Right renal pelvis (tissue), 4 donors: ENCODE data around the gene MEGF9. TPM values are rescaled to one million over a fixed set of nuclear protein-coding genes. Genes with fewer than 3 reads are reported as not detected.
A peak's percentile ranks its signal among the peaks of the same experiment; 100 is the strongest.

Source experiments
- DNase-seq, 4 donors: peaks; one replicate each; pipeline ENCODE4 v3.0.0-alpha.2; 2013; ENCODE audit warnings: low read depth in 4 of 4, low spot score in 3 of 4, missing footprints in 1 of 4
- polyA plus RNA-seq, 4 donors: library from polyadenylated mRNA; unstranded; fragments of 120-200 nt; gene quantifications; one replicate each; pipeline ENCODE4 v1.2.1, GENCODE V29; 2013; ENCODE audit not compliant: insufficient read length in 4 of 4

MEGF9 gene
- polyA plus RNA-seq, 4 donors: 17.7 to 23.6 (median 21.4) TPM

- no peak for DNase-seq
Measured at GRCh38 chr9:120733190-120733589, 18.9 kb upstream of the MEGF9 start.

DNA sequence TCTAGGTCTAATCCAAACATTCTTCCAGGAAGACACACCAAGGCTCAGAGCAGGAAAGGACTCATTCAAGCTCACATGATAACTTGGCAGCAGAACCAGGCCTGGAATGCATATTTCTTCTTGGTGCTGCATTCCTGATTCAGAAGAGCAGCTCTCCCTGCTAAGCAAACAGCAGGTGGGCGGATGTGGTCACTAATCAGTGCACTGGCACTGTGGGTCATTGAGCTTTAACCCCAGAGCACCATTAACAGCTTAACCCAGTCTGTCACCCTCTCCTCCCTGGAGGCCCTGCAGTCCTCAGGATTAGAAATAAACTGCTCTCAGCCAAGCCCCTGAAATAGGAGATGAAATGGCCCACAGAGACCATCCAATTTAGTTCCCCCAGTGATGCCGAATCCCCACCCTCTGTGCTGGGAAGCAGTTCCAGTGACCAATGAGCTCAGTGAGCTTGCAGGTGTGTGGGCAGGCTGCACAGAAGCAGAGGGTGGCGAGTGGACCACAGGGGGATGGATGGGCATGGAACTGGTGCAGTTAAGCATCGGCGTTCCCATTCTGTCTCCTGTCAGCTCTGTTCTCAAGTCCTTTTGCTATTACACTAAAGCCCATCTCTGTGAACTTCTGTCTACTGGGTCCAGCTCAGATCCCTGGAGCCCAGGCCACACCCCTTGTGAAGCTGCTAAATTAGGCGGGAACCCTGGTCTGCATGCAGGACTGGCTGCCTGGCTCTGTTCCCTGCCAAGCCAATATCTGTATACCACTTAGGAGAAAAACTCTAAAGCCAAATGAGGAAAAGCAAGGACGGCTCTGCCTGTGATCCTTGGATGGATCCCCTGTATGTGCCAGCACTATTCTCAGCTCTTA lies 16.6 kb upstream of the MEGF9 start:
- no peak for DNase-seq

DNA sequence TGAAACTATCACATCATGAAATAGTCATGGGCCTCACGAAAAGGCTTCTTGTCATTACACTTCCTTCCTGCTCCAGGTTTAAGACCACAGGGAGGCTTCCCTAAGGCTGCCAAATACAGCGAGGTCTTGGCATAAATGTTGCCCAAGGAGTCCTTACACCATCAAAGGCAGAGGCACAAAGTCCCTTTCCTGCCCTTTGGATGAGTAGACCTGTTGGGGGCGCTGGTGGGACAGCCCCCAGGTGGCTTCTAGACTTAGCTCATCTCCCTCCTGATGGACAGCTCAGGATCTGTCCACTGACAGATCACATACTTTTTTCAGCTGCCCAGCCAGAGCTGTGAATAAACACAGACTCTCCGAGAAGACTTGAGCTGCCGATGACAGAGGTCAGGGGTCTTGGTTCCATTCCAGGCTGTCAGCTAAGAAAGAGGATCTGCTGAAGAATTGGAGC lies 15.5 kb upstream of the MEGF9 start:
- DNase-seq: no peak

DNA sequence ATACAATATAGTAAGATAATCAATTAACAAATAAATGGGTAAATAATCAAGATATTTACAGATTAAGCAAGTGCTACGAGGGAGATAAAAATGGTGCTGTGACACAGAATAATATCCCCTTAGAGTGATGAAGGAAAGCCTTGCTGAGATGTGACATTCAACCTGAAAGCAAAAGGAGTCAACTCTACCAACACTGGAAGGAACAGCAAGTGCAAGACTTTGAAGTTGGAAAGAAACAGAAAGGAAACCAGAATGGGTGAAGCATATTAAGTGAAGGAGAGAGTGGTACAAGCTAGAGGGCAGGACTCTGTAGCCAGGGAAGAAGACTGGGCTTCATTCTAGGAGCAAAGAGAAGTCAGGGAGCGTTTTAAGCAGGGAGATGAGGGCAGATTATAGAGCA lies 12.2 kb upstream of the MEGF9 start:
- no peak for DNase-seq

DNA sequence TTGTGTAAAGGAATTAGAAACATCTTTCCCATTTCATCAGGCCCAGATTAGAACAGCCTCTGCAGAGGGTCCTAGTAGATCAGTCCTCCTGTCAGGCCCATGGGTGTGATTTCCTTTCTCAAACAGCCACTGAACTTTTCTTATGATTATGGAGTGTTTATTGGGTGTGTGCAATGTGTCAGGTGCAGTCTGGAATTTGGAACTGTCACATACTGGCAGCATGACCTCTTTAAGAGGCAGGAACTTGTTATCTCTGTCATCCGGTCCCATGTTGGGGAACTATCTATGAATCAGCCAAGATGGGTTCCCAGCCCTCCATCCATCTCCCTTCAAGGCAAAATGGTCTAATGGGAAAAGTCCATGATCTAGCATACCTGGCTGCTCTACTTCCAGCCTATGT lies 11.6 kb upstream of the MEGF9 start:
- DNase-seq: no peak

- no peak for DNase-seq
Measured at GRCh38 chr9:120724757-120725400, 10.6 kb upstream of the MEGF9 start.

DNA sequence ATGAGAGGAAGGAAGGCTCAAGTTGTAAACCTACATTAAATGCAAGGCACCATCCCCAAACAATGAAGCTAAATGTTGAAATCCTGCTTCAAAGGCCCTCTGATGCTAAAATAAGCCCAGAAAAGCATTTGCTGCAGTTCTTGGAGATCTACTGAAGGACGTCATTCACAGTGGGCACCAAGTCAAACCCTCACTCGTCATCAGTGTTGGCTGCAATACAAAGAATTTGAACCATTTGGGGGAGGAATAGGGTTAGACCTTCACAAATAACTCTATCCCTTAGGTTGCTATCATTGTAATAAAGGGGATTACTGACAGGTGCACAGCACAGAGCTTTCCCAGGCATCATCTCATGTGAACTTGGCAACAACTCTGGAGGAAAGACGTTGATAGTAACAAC lies 9.3 kb upstream of the MEGF9 start:
- DNase-seq: no peak

GRCh38 chr9:120720404-120720803 lies 6.1 kb upstream of the MEGF9 start:
- no peak for DNase-seq

- no peak for DNase-seq
Measured at GRCh38 chr9:120718316-120718715, 4.0 kb upstream of the MEGF9 start.

GRCh38 chr9:120717176-120717575 lies 2.9 kb upstream of the MEGF9 start:
- no peak for DNase-seq

DNA sequence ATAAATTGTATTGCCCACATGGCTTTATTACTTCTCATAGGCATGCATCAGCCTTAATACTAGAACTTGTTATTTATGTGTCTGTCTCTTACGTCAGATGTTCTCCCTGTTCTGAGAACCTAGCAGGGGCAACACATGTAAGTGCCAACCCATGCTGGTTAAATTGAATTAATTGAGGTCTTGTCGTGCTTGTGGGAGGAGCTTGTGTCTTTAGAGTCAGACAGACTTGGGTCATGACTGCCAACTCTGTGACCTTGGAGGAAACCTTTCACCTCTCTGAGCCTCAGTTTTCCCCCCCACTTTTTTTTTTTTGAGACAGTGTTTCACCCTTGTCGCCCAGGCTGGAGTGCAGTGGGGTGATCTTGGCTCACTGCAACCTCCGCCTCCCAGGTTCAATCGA lies 2.2 kb upstream of the MEGF9 start:
- no peak for DNase-seq

DNA sequence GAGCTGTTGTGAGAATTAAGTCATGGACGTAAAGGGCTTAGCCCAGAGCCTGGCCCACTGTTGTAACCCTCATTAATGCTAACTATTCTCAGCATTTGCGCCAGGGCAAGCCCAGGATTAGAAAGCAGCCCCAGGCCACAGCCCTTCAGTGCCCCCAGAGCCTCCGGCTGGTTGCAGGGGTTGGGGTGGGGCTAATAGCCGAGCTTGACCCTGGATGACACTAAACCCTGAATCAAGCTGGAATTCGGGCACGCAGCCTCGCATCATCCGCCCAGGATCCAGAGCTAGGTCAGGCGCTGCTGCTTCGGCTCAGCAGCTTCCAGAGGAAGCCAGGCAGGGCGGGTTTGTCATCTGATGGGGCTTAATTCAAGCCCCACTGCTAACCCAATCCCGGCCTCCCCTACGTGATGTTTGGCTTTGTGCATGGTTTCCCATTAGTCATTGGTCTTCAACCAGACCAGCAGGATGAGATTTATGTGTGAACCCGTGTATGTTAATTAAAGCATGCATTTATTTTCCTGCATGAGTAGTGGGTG lies 1.2 kb upstream of the MEGF9 start:
- peak in 2 of 4 donors; percentile 49 to 63 for DNase-seq

GRCh38 chr9:120714846-120715388 lies 647 bp upstream of the MEGF9 start:
- no peak for DNase-seq

GRCh38 chr9:120713257-120714087 lies 798 bp downstream of the MEGF9 start:
- no peak for DNase-seq

DNA sequence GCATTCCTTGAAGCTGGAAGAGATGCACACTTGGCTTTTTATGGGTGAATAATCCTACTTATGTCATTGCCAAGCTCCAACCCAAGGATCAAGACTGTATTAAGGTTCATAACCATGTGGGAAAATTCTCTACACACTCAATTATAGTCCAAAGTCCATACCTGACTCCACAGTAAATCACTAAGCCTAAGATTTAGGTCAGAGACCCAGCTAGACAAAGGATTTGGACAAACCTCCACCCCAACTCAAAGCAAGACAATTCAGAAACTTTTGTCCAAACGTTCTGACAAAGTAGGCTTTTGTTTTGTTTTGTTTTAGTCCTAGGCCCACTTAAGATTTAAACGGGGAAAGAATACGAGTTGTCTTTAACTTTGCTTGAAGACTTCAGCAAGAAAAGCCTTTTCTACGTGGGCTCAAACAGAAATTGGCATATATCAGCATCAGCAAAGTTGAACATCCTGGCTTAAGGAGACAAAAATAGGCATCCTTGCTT lies 1.7 kb downstream of the MEGF9 start:
- no peak for DNase-seq

- no peak for DNase-seq
Measured at GRCh38 chr9:120711841-120712538, 2.3 kb downstream of the MEGF9 start.

DNA sequence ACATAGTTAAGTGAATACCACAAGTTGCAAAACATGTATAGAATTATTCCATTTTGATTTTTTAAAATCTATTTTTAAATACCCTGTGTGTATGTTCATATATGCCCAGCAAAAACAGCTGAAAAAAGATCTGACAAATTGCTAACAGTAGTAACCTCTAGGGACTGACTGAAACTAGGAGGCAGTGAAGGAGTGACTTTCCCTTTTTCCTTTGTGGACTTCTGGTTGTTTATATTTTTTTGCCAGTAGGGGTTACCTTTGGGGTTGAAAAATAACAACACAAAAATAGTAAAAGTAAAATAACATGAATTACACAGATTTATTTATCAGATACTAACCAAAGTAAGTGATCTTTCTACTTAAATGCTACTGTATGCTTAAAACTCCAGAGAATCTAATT lies 2.9 kb downstream of the MEGF9 start:
- no peak for DNase-seq

DNA sequence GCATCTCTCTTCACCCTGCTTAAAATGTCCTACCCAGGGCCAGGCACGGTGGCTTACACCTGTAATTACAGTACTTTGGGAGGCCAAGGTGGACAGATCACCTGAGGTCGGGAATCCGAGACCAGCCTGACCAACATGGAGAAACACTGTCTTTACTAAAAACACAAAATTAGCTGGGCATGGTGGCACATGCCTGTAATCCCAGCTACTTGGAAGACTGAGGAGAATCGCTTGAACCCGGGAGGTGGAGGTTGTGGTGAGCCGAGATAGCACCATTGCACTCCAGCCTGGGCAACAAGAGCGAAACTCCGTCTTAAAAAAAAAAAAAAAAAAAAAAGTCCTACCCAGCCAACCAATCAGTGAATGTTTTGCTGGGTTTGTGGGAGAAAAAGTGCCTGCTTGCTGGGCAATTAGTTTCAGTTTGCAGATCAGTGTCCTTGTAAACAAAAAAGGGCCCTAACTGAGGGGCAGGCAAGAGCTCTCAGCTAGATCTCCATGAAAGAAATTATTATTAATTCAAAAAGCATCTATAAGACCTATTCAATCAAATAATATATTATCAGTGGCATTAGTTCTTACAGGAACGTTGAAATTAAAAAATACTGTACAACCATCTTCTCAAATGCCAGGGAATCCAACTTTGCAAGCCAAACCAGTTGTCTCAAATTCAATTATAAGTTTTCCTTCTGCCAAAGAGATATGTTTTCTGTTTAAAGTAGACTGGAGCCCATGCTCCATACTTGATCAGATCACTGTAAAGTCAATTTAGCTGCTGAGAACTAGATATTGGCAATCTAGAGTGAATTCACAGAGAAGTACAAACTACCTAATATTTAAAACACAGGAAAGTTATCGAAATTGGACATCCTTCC lies 3.9 kb downstream of the MEGF9 start:
- DNase-seq: no peak
